Neural cell (in vitro differentiated cells): ENCODE measurements around the gene PBRM1.

Experiments
- CTCF ChIP-seq: fragments of 450-650 bp; IDR thresholded peaks from 2 replicates; pipeline ENCODE4 v1.5.1; 2014; ENCODE audit warnings: antibody characterized with exemption, mild to moderate bottlenecking, moderate library complexity; ENCODE audit not compliant: poor library complexity, severe bottlenecking
- EZH2 ChIP-seq: fragments of 200-600, 300-800 bp; shearing (Covaris generic), sonication (generic); IDR thresholded peaks from 2 replicates; pipeline ENCODE4 v1.6.1; 2014; ENCODE audit warnings: antibody characterized with exemption, low read length, borderline replicate concordance, mild to moderate bottlenecking; ENCODE audit not compliant: insufficient read depth, poor library complexity, severe bottlenecking
- MXI1 ChIP-seq: fragments of 450-650 bp; conservative IDR thresholded peaks from 2 replicates; pipeline ENCODE4 v1.6.1; 2014; ENCODE audit warnings: antibody characterized with exemption, mild to moderate bottlenecking; ENCODE audit not compliant: poor library complexity, severe bottlenecking
- POLR2AphosphoS5 ChIP-seq: IDR thresholded peaks from 2 replicates; pipeline ENCODE4 v1.6.1; 2012
- TAF1 ChIP-seq: IDR thresholded peaks from 2 replicates; pipeline ENCODE4 v1.6.1; 2012; ENCODE audit warnings: low read depth

GRCh38 chr3:52512727-52513126 lies 173.0 kb downstream of the PBRM1 start:
- TF ChIP-seq CTCF, result no peak
- no peak for TF ChIP-seq POLR2AphosphoS5
- TF ChIP-seq MXI1, result no peak
- no peak for TF ChIP-seq EZH2
- no peak for TF ChIP-seq TAF1
